Neural cell (in vitro differentiated cells): ENCODE results near the gene SAP130. TPM values are rescaled to one million over a fixed set of nuclear protein-coding genes. Genes with fewer than 3 reads are reported as not detected.

ENCODE experiments used
- H2AFZ ChIP-seq: fragments of 200-600, 300-800 bp; sonication (generic), shearing (Covaris generic); 2 replicates; pipeline ENCODE4 v1.6.0; 2014; ENCODE audit warnings: low read depth, mild to moderate bottlenecking, antibody characterized with exemption, low read length, moderate library complexity
- H3F3A ChIP-seq: fragments of 200-600 bp; shearing (Covaris generic); 2 replicates; pipeline ENCODE4 v1.6.1; 2016; ENCODE audit warnings: mild to moderate bottlenecking, moderate library complexity, mixed read lengths, antibody characterized with exemption, low read length; ENCODE audit not compliant: insufficient read depth, poor library complexity, severe bottlenecking
- H3K27ac ChIP-seq: fragments of 200-600, 300-800 bp; sonication (generic), shearing (Covaris generic); 2 replicates; pipeline ENCODE4 v1.5.1; 2014; ENCODE audit warnings: mild to moderate bottlenecking, low read length, moderate library complexity
- H3K27me3 ChIP-seq: fragments of 300-800, 200-600 bp; sonication (generic), shearing (Covaris generic); 2 replicates; pipeline ENCODE4 v1.6.0; 2014; ENCODE audit warnings: mild to moderate bottlenecking, low read depth, low read length, moderate library complexity; ENCODE audit not compliant: insufficient read depth
- H3K36me3 ChIP-seq: fragments of 300-800, 200-600 bp; sonication (generic), shearing (Covaris generic); 2 replicates; pipeline ENCODE4 v1.5.1; 2014; ENCODE audit warnings: mild to moderate bottlenecking, antibody characterized with exemption, low read length, moderate library complexity; ENCODE audit not compliant: insufficient read depth
- H3K4me2 ChIP-seq: fragments of 300-800, 200-600 bp; sonication (generic), shearing (Covaris generic); 2 replicates; pipeline ENCODE4 v1.6.0; 2014; ENCODE audit warnings: mild to moderate bottlenecking, low read length
- H3K4me3 ChIP-seq: fragments of 300-800, 200-600 bp; sonication (generic), shearing (Covaris generic); 2 replicates; pipeline ENCODE4 v1.5.1; 2014; ENCODE audit warnings: mild to moderate bottlenecking, low read length, moderate library complexity
- H3K79me2 ChIP-seq: fragments of 200-600 bp; shearing (Covaris generic); replicated peaks from 2 replicates; pipeline ENCODE4 v1.6.0; 2014; ENCODE audit warnings: mild to moderate bottlenecking, low read length, moderate library complexity; ENCODE audit not compliant: insufficient read depth
- H3K9ac ChIP-seq: fragments of 300-800, 200-600 bp; sonication (generic), shearing (Covaris generic); 2 replicates; pipeline ENCODE4 v1.6.1; 2016; ENCODE audit warnings: mild to moderate bottlenecking, low read length, mixed read lengths
- H3K9me2 ChIP-seq: fragments of 200-600 bp; shearing (Covaris generic); 2 replicates; pipeline ENCODE4 v1.6.1; 2016; ENCODE audit warnings: mild to moderate bottlenecking, low read length, mixed read lengths; ENCODE audit not compliant: insufficient read depth
- H3K9me3 ChIP-seq: fragments of 200-600, 300-800 bp; sonication (generic), shearing (Covaris generic); 2 replicates; pipeline ENCODE4 v1.6.1; 2016; ENCODE audit warnings: mild to moderate bottlenecking, mixed run types, low read length, moderate library complexity, mixed read lengths
- H4K20me1 ChIP-seq: fragments of 200-600 bp; shearing (Covaris generic); 2 replicates; pipeline ENCODE4 v1.6.1; 2016; ENCODE audit warnings: mild to moderate bottlenecking, mixed run types; ENCODE audit not compliant: insufficient read depth
- CTCF ChIP-seq: fragments of 450-650 bp; IDR thresholded peaks from 2 replicates; pipeline ENCODE4 v1.5.1; 2014; ENCODE audit warnings: antibody characterized with exemption, mild to moderate bottlenecking, moderate library complexity; ENCODE audit not compliant: poor library complexity, severe bottlenecking
- EP300 ChIP-seq: fragments of 450-650 bp; conservative IDR thresholded peaks from 2 replicates; pipeline ENCODE4 v1.6.1; 2014; ENCODE audit warnings: antibody characterized with exemption, mild to moderate bottlenecking, moderate library complexity; ENCODE audit not compliant: poor library complexity, severe bottlenecking
- EZH2 ChIP-seq: fragments of 200-600, 300-800 bp; shearing (Covaris generic), sonication (generic); IDR thresholded peaks from 2 replicates; pipeline ENCODE4 v1.6.1; 2014; ENCODE audit warnings: antibody characterized with exemption, low read length, borderline replicate concordance, mild to moderate bottlenecking; ENCODE audit not compliant: insufficient read depth, poor library complexity, severe bottlenecking
- MXI1 ChIP-seq: fragments of 450-650 bp; conservative IDR thresholded peaks from 2 replicates; pipeline ENCODE4 v1.6.1; 2014; ENCODE audit warnings: antibody characterized with exemption, mild to moderate bottlenecking; ENCODE audit not compliant: poor library complexity, severe bottlenecking
- POLR2AphosphoS5 ChIP-seq: IDR thresholded peaks from 2 replicates; pipeline ENCODE4 v1.6.1; 2012
- RAD21 ChIP-seq: fragments of 450-650 bp; conservative IDR thresholded peaks from 2 replicates; pipeline ENCODE4 v1.6.1; 2014; ENCODE audit warnings: antibody characterized with exemption, mild to moderate bottlenecking, moderate library complexity
- REST ChIP-seq: IDR thresholded peaks from 2 replicates; pipeline ENCODE4 v1.6.1; 2012; ENCODE audit warnings: borderline replicate concordance
- SMC3 ChIP-seq: fragments of 450-650 bp; conservative IDR thresholded peaks from 2 replicates; pipeline ENCODE4 v1.6.1; 2014; ENCODE audit warnings: antibody characterized with exemption, mild to moderate bottlenecking, moderate library complexity; ENCODE audit not compliant: poor library complexity
- TAF1 ChIP-seq: IDR thresholded peaks from 2 replicates; pipeline ENCODE4 v1.6.1; 2012; ENCODE audit warnings: low read depth
- polyA plus RNA-seq: library from polyadenylated mRNA; depleted of rRNA; stranded (reverse); fragments of >200 nt; gene quantifications from 2 replicates; pipeline ENCODE4 v1.2.3, GENCODE V29; 2014

SAP130 gene
- polyA plus RNA-seq, 1 donor from 2014 or later: 5.6 TPM

GRCh38 chr2:127995725-127996124 is 32.1 kb downstream of the SAP130 start:
- H3K36me3 ChIP-seq: peaks cover 8% of the 10 kb centered on the region
- TF ChIP-seq EZH2 (no peak), POLR2AphosphoS5 (no peak), REST (no peak), RAD21 (no peak), TAF1 (no peak), EP300 (no peak), CTCF (no peak), SMC3 (no peak), MXI1 (no peak)
- H2AFZ ChIP-seq: no peak overlapping the region

GRCh38 chr2:127993659-127994058 is 34.2 kb downstream of the SAP130 start:
- no peaks in the 10 kb centered on the region for H3K36me3 ChIP-seq
- H3K27ac ChIP-seq: no peak overlapping the region
- no peaks in the 10 kb centered on the region for H3K27me3 ChIP-seq
- no peak overlapping the region for H3K4me3 ChIP-seq
- no peaks in the 10 kb centered on the region for H3K79me2 ChIP-seq
- H4K20me1 ChIP-seq: no peaks in the 10 kb centered on the region
- H3K4me2 ChIP-seq: no peak overlapping the region
- no peak overlapping the region for H2AFZ ChIP-seq
- TF ChIP-seq POLR2AphosphoS5 (no peak), REST (no peak), TAF1 (no peak), RAD21 (no peak)
- no peaks in the 10 kb centered on the region for H3K9me2 ChIP-seq
- H3K9ac ChIP-seq: no peak overlapping the region
- no peaks in the 10 kb centered on the region for H3F3A ChIP-seq
- H3K9me3 ChIP-seq: no peaks in the 10 kb centered on the region

More at GRCh38 chr2:127995725-127996124, 32.1 kb downstream of the SAP130 start:
- H3K4me3 ChIP-seq: no peak overlapping the region
- no peak overlapping the region for H3K27ac ChIP-seq
- H3K79me2 ChIP-seq: no peaks in the 10 kb centered on the region
- H3K9me2 ChIP-seq: no peaks in the 10 kb centered on the region
- H3F3A ChIP-seq: no peaks in the 10 kb centered on the region
- H4K20me1 ChIP-seq: no peaks in the 10 kb centered on the region
- H3K4me2 ChIP-seq: no peak overlapping the region
- no peak overlapping the region for H3K9ac ChIP-seq
- H3K9me3 ChIP-seq: no peaks in the 10 kb centered on the region
- H3K27me3 ChIP-seq: no peaks in the 10 kb centered on the region
